ENCODE results near the gene RAB22A.

The RAB22A gene

GRCh38 chr20:58264271-58264670, 45.2 kb upstream of the RAB22A start:
- Histone ChIP-seq H3K27me3 (ENCODE audit: insufficient read depth, low read length, poor library complexity) (no peaks in the 10 kb centered on the region), H3K27ac (ENCODE audit: low read length) (no peak overlapping the region), H3K9ac (ENCODE audit: low read depth, low read length) (no peak overlapping the region), H3K4me2 (ENCODE audit: insufficient read depth, low read length) (no peak overlapping the region), H3K4me1 (ENCODE audit: insufficient read depth, low read length) (peaks cover 7% of the 10 kb centered on the region), H3K36me3 (ENCODE audit: insufficient read depth, low read length) (no peaks in the 10 kb centered on the region), H4K20me1 (ENCODE audit: insufficient read depth, low read length) (no peaks in the 10 kb centered on the region), H2AFZ (ENCODE audit: low read depth, low read length) (no peak overlapping the region), H3K9me3 (ENCODE audit: insufficient read depth, low read length, severe bottlenecking) (no peaks in the 10 kb centered on the region), H3K4me3 (ENCODE audit: low read depth in 1 of 2, low read length in 2 of 2) (no peak overlapping the region), H3K79me2 (ENCODE audit: insufficient read depth, low read length) (no peaks in the 10 kb centered on the region)
- no peak for TF ChIP-seq EZH2 (IDR thresholded peaks at IDR 0.05; ENCODE audit: borderline replicate concordance, low read depth, low read length, severe bottlenecking)
- no peak for TF ChIP-seq CTCF (IDR thresholded peaks at IDR 0.05; ENCODE audit: borderline replicate concordance, extremely low read depth, low read length, poor library complexity, severe bottlenecking)
- DNase-seq = no peak
- ATAC-seq (ENCODE audit: insufficient read depth, low read depth) = no peak

GRCh38 chr20:58267389-58268215, 41.9 kb upstream of the RAB22A start:
- Histone ChIP-seq H3K79me2 (ENCODE audit: insufficient read depth, low read length) (no peaks in the 10 kb centered on the region), H3K36me3 (ENCODE audit: insufficient read depth, low read length) (no peaks in the 10 kb centered on the region), H3K9me3 (ENCODE audit: insufficient read depth, low read length, severe bottlenecking) (no peaks in the 10 kb centered on the region), H2AFZ (ENCODE audit: low read depth, low read length) (no peak overlapping the region), H3K27me3 (ENCODE audit: insufficient read depth, low read length, poor library complexity) (no peaks in the 10 kb centered on the region), H3K27ac (ENCODE audit: low read length) (no peak overlapping the region), H4K20me1 (ENCODE audit: insufficient read depth, low read length) (no peaks in the 10 kb centered on the region), H3K4me2 (ENCODE audit: insufficient read depth, low read length) (no peak overlapping the region), H3K4me3 (ENCODE audit: low read depth in 1 of 2, low read length in 2 of 2) (no peak overlapping the region), H3K9ac (ENCODE audit: low read depth, low read length) (no peak overlapping the region), H3K4me1 (ENCODE audit: insufficient read depth, low read length) (peaks cover 9% of the 10 kb centered on the region)
- TF ChIP-seq EZH2 (IDR thresholded peaks at IDR 0.05; ENCODE audit: borderline replicate concordance, low read depth, low read length, severe bottlenecking) (no peak), CTCF (IDR thresholded peaks at IDR 0.05; ENCODE audit: borderline replicate concordance, extremely low read depth, low read length, poor library complexity, severe bottlenecking) (no peak)
- DNase-seq = no peak
- peak; percentile 47; the same call in 1 of the 3 replicates for ATAC-seq (ENCODE audit: insufficient read depth, low read depth)

- H3K27me3 ChIP-seq (ENCODE audit: insufficient read depth, low read length, poor library complexity) = no peaks in the 10 kb centered on the region
- H3K9me3 ChIP-seq (ENCODE audit: insufficient read depth, low read length, severe bottlenecking) = no peaks in the 10 kb centered on the region
- 0 out of 2 replicates have a peak overlapping the region, but pooled peaks have one; percentile 68 for H2AFZ ChIP-seq (ENCODE audit: low read depth, low read length)
- no peaks in the 10 kb centered on the region for H3K79me2 ChIP-seq (ENCODE audit: insufficient read depth, low read length)
- no peak overlapping the region for H3K4me3 ChIP-seq (ENCODE audit: low read depth in 1 of 2, low read length in 2 of 2)
- no peak for DNase-seq
- H4K20me1 ChIP-seq (ENCODE audit: insufficient read depth, low read length) = no peaks in the 10 kb centered on the region
- ATAC-seq (ENCODE audit: insufficient read depth, low read depth) = no peak
- TF ChIP-seq EZH2 (IDR thresholded peaks at IDR 0.05; ENCODE audit: borderline replicate concordance, low read depth, low read length, severe bottlenecking) (no peak), CTCF (IDR thresholded peaks at IDR 0.05; ENCODE audit: borderline replicate concordance, extremely low read depth, low read length, poor library complexity, severe bottlenecking) (no peak)
- no peak overlapping the region for H3K27ac ChIP-seq (ENCODE audit: low read length)
- no peak overlapping the region for H3K9ac ChIP-seq (ENCODE audit: low read depth, low read length)
- no peaks in the 10 kb centered on the region for H3K36me3 ChIP-seq (ENCODE audit: insufficient read depth, low read length)
- H3K4me1 ChIP-seq (ENCODE audit: insufficient read depth, low read length) = peaks cover 9% of the 10 kb centered on the region
- no peak overlapping the region for H3K4me2 ChIP-seq (ENCODE audit: insufficient read depth, low read length)
These were observed 41.1 kb upstream of the RAB22A start for GRCh38 chr20:58268421-58268821.

Measured in DND-41 (cell line).